Dermis lymphatic vessel endothelial cell (primary cell): ENCODE results near the gene TRPT1. TPM values are rescaled to one million over a fixed set of nuclear protein-coding genes. Genes with fewer than 3 reads are reported as not detected.

Experiments
- total RNA-seq: library from RNA; depleted of rRNA; stranded (reverse); fragments of >200 nt; gene quantifications from 2 replicates; pipeline ENCODE4 v1.2.1, GENCODE V29; 2014

TRPT1 gene, protein sequence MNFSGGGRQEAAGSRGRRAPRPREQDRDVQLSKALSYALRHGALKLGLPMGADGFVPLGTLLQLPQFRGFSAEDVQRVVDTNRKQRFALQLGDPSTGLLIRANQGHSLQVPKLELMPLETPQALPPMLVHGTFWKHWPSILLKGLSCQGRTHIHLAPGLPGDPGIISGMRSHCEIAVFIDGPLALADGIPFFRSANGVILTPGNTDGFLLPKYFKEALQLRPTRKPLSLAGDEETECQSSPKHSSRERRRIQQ
- 19.5 and 25.5 TPM in 2 replicates for total RNA-seq

DNA sequence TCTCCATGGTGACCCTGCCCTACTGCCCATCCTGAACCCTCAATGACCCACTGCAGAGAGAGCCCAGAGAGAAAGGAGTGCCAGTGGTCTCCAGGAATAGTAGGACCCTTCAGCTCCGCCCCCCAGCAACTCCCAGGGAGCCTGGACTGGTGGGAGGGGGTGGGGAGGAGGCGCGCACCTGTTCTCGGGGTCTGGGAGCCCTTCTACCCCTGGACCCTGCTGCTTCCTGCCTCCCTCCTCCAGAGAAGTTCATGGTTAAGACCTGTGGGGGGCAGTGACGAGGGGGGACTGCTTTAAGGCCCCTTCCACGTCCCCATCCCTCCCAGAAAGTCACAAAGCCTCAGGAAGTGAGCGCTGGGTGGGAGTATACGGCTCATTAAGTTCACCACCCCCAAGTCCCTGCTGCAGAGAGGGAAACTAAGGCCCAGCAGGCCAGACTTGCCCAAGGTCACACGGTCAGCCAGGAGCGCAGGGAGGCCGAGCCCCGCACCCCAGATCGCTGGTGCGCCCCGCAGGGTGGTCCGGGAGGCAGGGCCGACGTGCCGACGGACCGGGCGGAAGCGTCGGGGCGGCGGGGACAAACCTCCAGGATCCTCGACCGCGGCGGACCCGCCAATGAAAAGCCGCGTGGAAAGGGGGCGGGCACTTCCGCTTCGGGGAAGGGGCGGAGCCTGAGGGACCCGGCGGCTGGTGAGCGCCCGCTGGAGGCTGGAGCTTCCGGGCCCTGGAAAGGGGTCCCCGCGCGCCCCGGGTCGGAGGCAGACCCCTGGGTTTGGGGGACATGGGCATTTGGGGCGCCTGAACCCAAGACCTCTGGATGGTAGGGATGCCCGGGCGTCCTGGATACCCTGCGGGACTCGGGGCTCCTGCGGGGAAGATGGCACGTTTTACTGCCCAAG lies at the start of gene TRPT1, which contains the start of gene NUDT22:
TRPT1 (minus strand) TSS at position 579 of the 899 bp plus-strand sequence; CDS start at position 253, 326 bp downstream.
NUDT22 (plus strand) TSS at position 667 of the 899 bp plus-strand sequence. CDS start 379 bp downstream, outside the sequence.

DNA sequence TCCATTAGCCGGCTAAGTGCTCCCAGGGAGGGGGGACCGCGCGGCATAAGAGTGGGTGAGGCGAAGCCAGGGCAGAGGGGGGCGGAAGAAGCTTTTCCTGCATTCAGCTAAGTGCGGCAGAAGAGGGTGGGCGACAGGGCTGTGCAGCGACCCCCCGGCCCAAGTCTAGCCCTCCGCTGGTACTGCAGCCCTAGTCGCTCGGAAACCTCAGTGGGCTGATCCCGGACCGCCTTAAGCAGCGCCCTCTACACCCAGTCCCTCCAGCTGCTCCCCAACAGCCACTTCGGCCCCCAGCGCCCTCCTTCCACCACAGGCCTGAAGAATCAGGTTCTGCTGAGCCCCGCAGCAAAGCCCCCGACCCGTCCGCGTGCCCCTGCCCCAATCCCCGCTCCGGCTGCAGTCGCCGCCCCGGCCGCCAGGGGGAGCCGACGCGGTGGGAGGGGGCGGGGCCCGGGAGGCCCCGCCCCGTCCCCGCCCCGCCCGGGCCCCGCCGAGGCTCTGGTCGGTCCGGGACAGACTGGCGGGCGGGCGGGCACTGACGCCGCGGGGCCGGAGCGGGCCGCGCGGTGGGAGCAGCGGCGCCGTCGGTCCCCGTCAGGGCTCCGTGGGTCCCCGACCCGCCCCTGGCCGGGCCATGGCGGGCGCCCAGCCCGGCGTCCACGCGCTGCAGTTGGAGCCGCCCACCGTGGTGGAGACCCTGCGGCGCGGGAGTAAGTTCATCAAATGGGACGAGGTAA lies 25.2 kb upstream of the TRPT1 start, which contains the start of gene PLCB3:
PLCB3 (plus strand) TSS at position 515 of the 737 bp plus-strand sequence; CDS start at position 635, 120 bp downstream.

DNA sequence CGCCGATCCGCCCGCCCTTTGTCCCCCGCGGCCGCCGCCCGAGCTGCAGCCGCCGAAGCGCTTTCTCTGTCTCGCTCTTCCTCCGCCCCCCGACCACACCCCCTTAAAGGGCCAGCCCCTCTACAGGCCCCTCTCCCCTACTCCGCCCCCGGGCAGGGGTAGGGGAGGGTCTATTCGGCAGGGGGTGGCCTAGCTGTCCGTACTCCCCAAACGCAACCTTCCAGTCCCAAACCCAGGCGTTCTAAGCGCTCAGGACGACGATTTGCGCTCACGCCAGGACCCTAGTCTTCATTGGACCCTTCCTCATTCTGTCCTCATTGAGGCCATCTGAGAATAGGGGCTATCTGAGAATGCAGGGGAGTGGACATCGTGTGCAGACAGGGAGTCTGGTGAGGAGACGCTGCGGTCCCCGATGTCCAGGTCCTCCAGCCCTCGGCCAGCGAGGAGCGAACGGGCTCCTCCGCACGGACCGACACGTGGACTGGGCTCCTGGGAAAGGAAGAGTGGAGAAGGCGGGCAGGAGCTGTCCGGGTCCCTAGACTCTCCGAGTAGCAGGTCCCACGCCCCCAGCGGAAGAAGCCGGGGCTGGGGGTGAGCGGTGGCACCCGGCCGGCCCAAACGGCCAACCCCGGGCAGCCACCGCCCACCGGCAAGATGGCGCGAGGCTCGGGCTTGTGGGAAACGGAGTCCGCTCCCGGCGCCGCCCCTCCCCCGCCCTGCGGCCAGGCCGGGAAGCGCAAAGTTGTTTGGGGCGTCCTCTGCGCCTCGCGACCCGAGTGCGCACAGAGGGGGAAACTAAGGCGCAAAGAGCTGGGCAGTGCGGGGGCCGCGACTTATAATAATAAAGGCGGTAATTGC lies 21.1 kb upstream of the TRPT1 start, which contains the start of gene PPP1R14B:
PPP1R14B (minus strand) TSS at position 73 of the 858 bp plus-strand sequence. CDS start 270 bp downstream, outside the sequence.

DNA sequence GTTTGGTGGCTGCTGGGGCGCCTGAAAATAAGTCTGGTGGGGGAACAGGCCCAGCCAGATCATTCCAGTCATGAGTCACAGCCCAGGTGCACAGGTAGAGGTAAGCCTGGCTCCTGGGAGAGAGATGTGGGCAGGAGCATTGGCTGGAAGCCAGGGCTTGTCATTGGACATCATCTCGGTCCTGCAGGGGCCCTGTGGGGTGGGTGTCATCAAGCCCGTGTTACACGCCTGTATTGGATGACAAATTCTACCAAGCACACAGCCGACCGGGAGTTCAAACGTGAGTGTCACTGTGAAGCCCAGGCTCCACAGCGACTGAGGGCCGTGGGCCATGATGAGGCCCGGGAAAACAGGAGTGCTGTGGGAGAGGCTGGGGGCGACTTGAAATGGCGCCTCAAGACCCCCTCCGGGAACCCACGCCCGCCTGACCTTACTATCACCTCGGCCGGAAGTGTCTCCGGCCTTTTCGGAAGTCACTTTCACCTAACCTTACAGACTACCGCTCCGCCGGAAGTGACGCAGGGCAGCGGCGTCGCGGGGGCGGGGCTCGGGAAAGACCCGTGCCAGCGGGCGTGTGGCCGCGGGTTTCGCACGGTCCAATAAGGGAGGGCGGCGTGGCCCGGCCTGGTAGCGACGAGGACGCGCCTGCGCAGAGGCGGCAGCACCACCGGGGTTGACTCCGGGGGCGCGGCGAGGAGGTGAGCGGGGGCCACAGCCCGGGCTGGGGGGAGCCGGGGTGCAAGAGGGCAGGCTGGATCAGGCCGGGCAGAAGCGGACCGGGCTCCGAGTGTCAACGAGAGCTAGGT lies 14.7 kb upstream of the TRPT1 start, which contains the start of gene FKBP2:
FKBP2 (plus strand) TSS at position 661 of the 806 bp plus-strand sequence. CDS start 1,293 bp downstream, outside the sequence.

DNA sequence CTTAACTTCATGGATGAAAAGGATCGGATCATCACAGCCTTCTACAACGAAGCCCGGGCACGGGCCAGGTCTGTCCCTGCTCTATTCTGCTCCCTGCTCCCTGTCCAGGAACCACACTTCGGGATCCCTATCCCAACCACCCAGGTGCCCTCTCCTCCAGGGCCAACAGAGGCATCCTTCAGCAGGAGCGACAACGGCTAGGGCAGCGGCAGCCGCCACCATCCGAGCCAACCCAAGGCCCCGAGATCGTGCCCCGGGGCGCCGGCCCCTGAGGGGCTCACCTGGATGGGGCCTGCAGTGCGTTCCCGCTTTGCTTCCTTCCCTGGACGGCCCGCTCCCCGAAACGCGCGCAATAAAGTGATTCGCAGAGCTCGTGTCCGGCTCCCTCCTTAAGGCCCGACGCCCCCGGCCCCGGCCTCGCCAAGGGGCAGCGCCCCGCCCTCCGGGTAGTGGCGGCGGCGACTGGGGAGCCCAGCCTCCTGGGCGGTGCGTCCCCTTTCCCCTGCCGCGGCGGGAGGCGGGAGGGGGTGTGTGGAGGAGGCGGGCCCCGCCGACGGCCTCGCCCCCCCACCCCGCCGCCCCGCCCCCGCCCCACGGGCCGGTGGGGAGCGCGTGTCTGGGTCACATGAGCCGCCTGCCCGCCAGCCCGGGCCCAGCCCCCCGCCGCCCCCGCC lies 8.1 kb upstream of the TRPT1 start, which contains the start of gene VEGFB:
VEGFB (plus strand) TSS at position 672 of the 674 bp plus-strand sequence. CDS start 250 bp downstream, outside the sequence.

DNA sequence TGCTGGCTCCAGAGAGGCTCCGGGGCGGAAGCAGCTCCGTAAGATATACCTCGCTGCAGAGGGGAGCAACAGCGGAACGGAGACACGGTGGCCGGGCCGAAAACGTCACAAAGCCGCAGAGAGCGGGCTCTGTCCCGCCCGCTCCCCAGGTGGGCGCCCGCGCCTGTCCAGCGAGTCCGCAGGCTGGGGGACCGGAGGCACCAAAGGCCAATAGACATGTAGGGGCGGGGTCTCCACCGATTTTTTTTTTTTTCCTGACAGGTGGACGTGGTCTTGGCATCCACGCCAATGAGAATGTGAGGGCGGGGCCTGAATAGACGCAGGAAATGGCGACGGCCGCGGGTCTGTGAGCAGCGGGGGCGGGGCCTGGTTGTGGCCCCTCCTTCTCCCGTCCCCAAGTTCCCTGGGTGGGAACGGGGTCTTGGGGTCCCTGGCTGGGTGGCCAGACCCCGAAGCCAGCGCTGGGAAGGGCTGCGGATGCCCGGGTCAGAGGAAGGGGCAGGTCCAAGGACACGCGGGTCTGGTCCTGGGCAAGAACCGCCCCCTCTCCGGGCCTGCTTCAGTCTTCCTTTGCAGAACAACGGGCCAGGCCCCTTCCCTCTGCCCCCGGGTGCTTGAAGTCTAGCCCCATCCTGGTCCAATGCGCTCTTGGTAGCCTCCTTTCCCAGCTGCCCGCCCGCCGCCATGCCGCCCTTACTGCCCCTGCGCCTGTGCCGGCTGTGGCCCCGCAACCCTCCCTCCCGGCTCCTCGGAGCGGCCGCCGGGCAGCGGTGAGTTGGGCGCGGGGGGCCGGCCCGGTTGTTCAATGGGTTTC lies 4.4 kb upstream of the TRPT1 start, which contains the start of gene DNAJC4:
DNAJC4 (plus strand) TSS at position 378 of the 814 bp plus-strand sequence; CDS start at position 685, 307 bp downstream.

DNA sequence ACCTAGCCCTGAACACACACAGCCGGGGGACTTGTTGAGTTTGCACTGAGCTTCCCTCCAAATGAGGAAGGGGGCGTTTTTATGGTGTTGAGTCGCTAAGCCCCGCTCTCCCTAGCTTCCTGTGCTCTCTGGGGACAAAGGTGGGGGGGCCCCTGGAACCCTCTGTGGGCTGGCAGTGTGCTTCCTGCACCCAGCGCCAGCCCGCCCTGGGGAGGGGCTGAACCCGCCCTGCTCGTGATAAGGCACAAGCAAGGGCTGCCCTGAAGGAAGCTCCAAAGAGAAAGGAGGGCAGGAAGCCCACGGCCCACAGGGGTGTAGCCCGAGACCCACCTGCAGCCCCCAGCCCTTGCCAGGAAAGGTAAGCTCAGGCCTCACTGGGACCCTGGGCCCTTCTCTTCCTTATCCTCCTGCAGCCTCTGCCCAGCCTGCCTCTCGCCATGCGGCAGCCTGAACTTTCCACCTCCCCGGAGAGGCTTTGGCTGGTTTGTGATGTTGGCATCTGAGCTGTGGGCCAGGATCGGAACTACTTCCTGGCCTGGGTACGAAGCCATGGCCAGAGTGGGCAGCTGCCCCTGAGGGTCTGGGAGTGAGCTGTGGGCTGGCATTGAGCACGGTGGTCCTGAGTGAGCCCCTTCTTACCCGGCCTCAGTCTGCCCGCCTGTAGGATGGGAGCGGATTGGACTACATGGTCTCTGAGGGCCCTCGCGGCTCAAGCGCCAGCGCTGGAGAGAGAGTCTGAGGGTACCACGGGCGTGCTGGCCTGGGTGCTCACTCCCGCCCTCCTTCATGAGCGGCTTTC lies 19.3 kb downstream of the TRPT1 start, which contains the start of gene FERMT3:
FERMT3 (plus strand) TSS at position 265 of the 799 bp plus-strand sequence. CDS start 644 bp downstream, outside the sequence.

DNA sequence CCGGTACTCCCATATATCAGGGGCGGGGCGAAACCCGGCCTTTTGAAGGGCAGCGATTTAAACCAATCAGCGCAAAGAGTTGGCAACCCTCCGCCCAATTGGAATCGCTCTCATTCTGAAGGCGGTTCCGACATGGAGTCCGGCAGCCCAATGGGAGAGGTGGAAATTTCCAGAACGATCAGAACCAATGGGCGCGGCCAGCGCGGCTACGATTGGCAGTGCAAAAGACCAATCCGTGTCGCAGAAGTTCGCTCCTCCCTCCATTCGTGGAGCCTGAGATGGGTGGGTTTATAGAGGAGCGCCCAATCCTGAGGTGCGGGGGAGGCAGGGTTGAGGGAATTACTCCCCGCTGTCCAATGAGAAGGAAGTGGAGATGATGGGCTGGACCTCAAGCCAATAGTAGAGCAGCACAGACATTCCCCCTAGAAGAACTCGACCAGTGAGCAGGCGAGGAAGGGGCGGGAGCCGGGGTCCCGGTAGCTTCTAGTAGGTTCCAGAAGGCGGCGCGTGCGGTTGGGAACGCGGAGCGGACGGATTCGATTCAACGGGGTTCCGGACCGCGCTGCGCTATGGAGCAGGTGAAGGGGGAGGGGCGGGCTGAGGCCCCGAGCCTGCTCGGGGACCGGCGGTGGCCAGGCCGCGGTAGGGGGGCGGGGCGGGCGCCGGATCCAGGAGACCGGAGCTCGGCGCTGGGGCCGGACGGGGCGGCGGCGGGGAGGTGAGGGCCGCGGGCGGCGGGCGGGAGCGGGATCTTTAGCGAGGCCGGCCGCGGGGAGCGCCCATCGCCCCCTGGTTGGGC lies 40.1 kb downstream of the TRPT1 start, which contains the start of gene STIP1:
STIP1 (plus strand) TSS at position 479 of the 799 bp plus-strand sequence; CDS start at position 570, 91 bp downstream.

Other genes starting within 250 kb of the TRPT1 start
- gene OTUB1, start 239.7 kb downstream of the TRPT1 start, total RNA-seq: 45.6 and 46.7 TPM in 2 replicates
- not detected in 2 replicates for gene FLRT1, start 190.3 kb downstream of the TRPT1 start, total RNA-seq
- 19.3 and 22.3 TPM in 2 replicates for gene MACROD1, start 60.1 kb downstream of the TRPT1 start, total RNA-seq
- 112 and 116 TPM in 2 replicates for gene STIP1, start 40.0 kb downstream of the TRPT1 start, total RNA-seq
- gene FERMT3, start 19.5 kb downstream of the TRPT1 start, total RNA-seq: 7.2 and 9.3 TPM in 2 replicates
- 27.1 and 40.1 TPM in 2 replicates for gene NUDT22, start 88 bp upstream of the TRPT1 start, total RNA-seq
- gene DNAJC4, start 4.4 kb upstream of the TRPT1 start, total RNA-seq: 13.8 and 14.1 TPM in 2 replicates
- 13.7 and 19.8 TPM in 2 replicates for gene VEGFB, start 8.4 kb upstream of the TRPT1 start, total RNA-seq
- gene FKBP2, start 14.9 kb upstream of the TRPT1 start, total RNA-seq: 71.8 and 72.9 TPM in 2 replicates
- gene PPP1R14B, start 20.8 kb upstream of the TRPT1 start, total RNA-seq: 89.6 and 110 TPM in 2 replicates
- gene PLCB3, start 25.3 kb upstream of the TRPT1 start, total RNA-seq: 14.6 and 15.3 TPM in 2 replicates
- gene BAD, start 58.5 kb upstream of the TRPT1 start, total RNA-seq: 46.2 and 69.0 TPM in 2 replicates
- 6.0 and 7.7 TPM in 2 replicates for gene GPR137, start 59.7 kb upstream of the TRPT1 start, total RNA-seq
- not detected in 2 replicates for gene KCNK4, start 65.1 kb upstream of the TRPT1 start, total RNA-seq
- gene CATSPERZ, start 74.2 kb upstream of the TRPT1 start, total RNA-seq: 0.11 TPM in 1 of 2 replicates, not detected in the other
- 42.8 and 56.0 TPM in 2 replicates for gene ESRRA, start 79.3 kb upstream of the TRPT1 start, total RNA-seq
- 231 and 235 TPM in 2 replicates for gene TRMT112, start 91.4 kb upstream of the TRPT1 start, total RNA-seq
- 194 and 276 TPM in 2 replicates for gene PRDX5, start 91.9 kb upstream of the TRPT1 start, total RNA-seq
- 1.0 and 1.5 TPM in 2 replicates for gene CCDC88B, start 114.0 kb upstream of the TRPT1 start, total RNA-seq
- gene RPS6KA4, start 133.0 kb upstream of the TRPT1 start, total RNA-seq: 25.1 and 26.0 TPM in 2 replicates